Activated naive CD8-positive, alpha-beta T cell treated with anti-CD3 and anti-CD28 coated beads, Interleukin-2, amount 50 U/mL, for 16 hours (primary cell): ENCODE results near the gene MCTS1.
"Not testable (repeated sequence)": the region's sequence is repeated elsewhere in the genome, so short reads cannot be mapped to it uniquely, and the experiment has no call there.

Source experiments
- DNase-seq: peaks from one replicate; pipeline ENCODE4 v3.0.0-alpha.2; 2020; ENCODE audit warnings: low read depth, low spot score

MCTS1 gene

GRCh38 chrX:120629667-120630537, 26.0 kb downstream of the MCTS1 start, which contains the start of gene C1GALT1C1:
Gene C1GALT1C1 (minus strand): TSS chrX:120630054. CDS start chrX:120627166, 2,888 bp downstream.
- peak; percentile 77 for DNase-seq

GRCh38 chrX:120638619-120639018, 34.7 kb downstream of the MCTS1 start:
- DNase-seq: no peak

- DNase-seq: no peak
Measured at GRCh38 chrX:120642871-120643270, 39.0 kb downstream of the MCTS1 start.

- no peak for DNase-seq
Measured at GRCh38 chrX:120647127-120647526, 43.2 kb downstream of the MCTS1 start.

- DNase-seq: not testable (repeated sequence)
Measured at GRCh38 chrX:120652256-120652655, 48.4 kb downstream of the MCTS1 start.

GRCh38 chrX:120653000-120653399, 49.1 kb downstream of the MCTS1 start:
- no peak for DNase-seq

- DNase-seq: no peak
Measured at GRCh38 chrX:120660637-120661036, 56.7 kb downstream of the MCTS1 start.
